Choroid plexus epithelial cell (primary cell): Measurements from ENCODE around the gene TMEM266.

Experiments used
- DNase-seq: peaks from one replicate; pipeline ENCODE4 v3.0.0-alpha.2; 2010; ENCODE audit warnings: low read depth
- H3K4me3 ChIP-seq: 2 replicates; pipeline ENCODE4 v1.5.1; 2011; ENCODE audit warnings: low read depth, mild to moderate bottlenecking, control low read depth, low read length, moderate library complexity
- TF ChIP-seq, protein P1 (sequence below): conservative IDR thresholded peaks from 2 replicates; pipeline ENCODE4 v1.5.1; 2011; ENCODE audit warnings: low read depth, mild to moderate bottlenecking, control low read depth, inconsistent platforms, low read length, moderate library complexity

Gene TMEM266

GRCh38 chr15:76206325-76206976, 146.7 kb downstream of the TMEM266 start:
- no peak overlapping the region for H3K4me3 ChIP-seq
- TF ChIP-seq, protein P1, sequence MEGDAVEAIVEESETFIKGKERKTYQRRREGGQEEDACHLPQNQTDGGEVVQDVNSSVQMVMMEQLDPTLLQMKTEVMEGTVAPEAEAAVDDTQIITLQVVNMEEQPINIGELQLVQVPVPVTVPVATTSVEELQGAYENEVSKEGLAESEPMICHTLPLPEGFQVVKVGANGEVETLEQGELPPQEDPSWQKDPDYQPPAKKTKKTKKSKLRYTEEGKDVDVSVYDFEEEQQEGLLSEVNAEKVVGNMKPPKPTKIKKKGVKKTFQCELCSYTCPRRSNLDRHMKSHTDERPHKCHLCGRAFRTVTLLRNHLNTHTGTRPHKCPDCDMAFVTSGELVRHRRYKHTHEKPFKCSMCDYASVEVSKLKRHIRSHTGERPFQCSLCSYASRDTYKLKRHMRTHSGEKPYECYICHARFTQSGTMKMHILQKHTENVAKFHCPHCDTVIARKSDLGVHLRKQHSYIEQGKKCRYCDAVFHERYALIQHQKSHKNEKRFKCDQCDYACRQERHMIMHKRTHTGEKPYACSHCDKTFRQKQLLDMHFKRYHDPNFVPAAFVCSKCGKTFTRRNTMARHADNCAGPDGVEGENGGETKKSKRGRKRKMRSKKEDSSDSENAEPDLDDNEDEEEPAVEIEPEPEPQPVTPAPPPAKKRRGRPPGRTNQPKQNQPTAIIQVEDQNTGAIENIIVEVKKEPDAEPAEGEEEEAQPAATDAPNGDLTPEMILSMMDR = no peak
- DNase-seq = peak; percentile 68

- H3K4me3 ChIP-seq = no peak overlapping the region
- no peak for DNase-seq
- TF ChIP-seq, protein P1 = no peak
Measured at GRCh38 chr15:76208084-76208785, 148.4 kb downstream of the TMEM266 start.

GRCh38 chr15:76208786-76209424, 149.1 kb downstream of the TMEM266 start:
- no peak for DNase-seq
- H3K4me3 ChIP-seq = no peak overlapping the region
- TF ChIP-seq, protein P1 = no peak

DNA sequence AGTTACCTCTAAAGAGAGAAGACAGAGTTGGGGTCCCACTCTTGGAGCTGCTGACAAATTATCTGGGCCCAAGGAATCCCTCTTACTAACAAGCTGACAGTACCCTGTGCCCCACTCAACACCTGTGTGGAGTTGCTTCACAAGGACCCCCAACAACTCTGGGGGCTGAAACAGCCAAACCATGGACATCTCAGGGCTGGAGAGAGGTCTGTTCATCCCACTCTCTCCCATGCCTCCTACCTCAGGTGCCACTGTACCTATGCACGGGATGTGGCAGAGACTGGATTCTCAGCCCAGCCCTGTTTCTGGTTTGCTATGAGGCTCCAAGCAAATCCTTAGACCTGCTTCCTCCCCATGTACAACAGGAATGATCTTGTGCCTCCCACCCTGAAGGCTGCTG, 149.7 kb downstream of the TMEM266 start:
- DNase-seq = no peak
- H3K4me3 ChIP-seq = no peak overlapping the region
- TF ChIP-seq, protein P1 = no peak

DNA sequence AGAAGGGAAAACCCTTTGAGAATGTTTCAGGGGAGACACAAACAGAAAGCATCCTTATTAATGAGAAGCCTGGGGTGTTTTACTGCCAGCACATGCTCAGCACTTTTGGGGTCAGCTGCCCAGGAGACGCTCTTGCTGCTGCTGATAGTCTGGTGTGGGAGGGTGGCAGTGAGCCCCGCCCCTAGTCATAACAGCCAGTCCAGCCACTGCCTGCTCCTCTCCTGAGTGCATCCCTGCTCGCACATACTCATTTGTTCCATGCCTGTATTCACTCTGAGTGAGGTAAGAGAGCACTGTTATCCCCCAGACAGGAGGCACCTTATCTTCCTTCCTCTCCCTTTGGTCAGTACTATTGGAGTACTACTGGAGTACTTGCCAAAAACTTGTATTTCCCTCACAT, 150.2 kb downstream of the TMEM266 start:
- TF ChIP-seq, protein P1 = no peak
- no peak overlapping the region for H3K4me3 ChIP-seq
- no peak for DNase-seq

GRCh38 chr15:76215634-76216033, 155.8 kb downstream of the TMEM266 start:
- H3K4me3 ChIP-seq = no peak overlapping the region
- TF ChIP-seq, protein P1 = no peak
- DNase-seq = no peak
